SIG-M5 (cell line): Measurements from ENCODE around the gene RGMA.
"Not testable (repeated sequence)": the region's sequence is repeated elsewhere in the genome, so short reads cannot be mapped to it uniquely, and the experiment has no call there.

Experiments
- DNase-seq: peaks from one replicate; lab custom pipeline; 2025; lab: John Stamatoyannopoulos, UW

The RGMA gene

DNA sequence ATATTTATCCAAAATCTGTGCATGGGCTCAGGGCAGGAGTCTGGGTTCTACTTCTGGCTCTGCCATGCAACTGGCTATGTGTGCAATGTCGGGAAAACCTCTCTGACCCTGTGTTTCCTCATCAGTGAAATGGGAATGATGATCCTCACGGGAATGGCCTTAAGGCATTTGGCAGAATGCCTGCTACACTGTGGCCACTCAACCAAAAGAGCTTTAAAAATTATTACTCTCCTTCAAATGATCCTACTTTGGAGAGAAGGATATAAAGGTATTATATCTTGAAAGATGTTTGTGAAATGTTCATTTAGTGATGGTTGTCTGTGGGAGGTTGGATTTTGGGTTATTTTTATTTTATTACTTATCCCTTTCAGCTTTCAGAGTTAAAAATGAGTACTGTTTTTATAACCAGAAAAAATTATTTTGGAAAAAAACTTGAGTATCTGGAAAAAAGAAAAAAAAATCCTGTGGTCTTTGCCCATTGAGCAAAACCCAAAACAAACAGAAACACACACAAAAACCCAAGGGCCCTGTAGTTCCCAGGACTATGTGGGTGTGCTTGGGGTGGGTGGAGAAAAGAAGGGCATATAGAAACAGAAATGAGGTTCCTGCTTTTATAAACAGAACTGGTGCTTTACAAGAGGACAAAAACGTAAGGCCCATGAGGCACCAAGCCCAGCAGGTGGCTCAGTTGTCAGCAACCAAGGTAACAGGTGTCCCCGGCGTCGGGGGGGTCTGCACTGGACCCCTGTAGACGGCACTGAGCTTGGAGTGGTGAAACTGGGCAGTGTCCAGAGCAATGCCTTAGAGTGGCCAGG, 22.0 kb downstream of the RGMA start:
- DNase-seq, result no peak

DNA sequence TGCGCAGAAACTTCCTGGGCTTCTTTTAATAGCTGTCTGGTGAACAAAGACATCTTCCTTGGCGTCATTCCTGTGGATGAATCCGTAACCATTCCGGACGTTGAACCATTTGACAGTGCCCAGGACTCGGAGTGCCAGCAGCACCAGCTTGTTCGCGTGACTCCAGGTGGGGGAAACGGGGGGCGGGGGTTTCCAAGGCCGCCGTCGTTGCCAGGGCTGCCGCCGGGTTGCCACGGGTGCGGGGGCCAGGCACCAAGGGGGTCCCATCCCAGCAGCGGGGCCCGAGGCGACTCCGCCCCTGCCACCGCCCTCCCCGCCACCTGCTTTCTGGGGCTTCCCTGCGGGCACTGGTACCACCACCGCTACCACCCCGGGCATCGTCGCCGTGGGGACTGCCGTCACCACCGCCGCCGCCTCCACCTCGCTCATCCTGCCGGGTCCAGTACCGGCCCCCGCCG, 22.8 kb downstream of the RGMA start:
- no peak for DNase-seq

DNA sequence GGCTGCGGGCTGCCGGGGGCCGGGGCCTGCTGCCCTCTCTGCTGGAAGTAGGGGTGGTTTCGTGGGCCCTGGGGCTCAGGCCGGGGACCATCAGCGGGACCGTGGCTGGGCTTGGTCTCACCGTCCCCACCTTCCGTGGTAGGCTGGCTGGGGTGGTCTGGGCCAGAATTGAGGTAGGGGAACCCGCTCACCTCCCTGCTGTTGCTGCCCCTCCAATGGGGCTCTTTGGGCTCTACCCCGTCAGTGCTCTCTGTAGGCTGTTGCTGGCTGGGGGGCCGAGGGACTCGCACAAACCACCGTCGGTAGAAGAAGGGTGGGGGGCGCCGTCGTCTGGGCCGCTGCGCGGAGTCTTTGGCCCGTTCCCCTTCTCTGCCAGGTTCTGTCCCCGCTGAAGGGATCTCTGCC, 23.4 kb downstream of the RGMA start:
- no peak for DNase-seq

- DNase-seq, result no peak
Observed at GRCh38 chr15:93063796-93064690, 25.0 kb downstream of the RGMA start.

- DNase-seq, result no peak
Observed at GRCh38 chr15:93063262-93063671, 25.7 kb downstream of the RGMA start.

- not testable (repeated sequence) for DNase-seq
Observed at GRCh38 chr15:93062628-93063261, 26.3 kb downstream of the RGMA start.

DNA sequence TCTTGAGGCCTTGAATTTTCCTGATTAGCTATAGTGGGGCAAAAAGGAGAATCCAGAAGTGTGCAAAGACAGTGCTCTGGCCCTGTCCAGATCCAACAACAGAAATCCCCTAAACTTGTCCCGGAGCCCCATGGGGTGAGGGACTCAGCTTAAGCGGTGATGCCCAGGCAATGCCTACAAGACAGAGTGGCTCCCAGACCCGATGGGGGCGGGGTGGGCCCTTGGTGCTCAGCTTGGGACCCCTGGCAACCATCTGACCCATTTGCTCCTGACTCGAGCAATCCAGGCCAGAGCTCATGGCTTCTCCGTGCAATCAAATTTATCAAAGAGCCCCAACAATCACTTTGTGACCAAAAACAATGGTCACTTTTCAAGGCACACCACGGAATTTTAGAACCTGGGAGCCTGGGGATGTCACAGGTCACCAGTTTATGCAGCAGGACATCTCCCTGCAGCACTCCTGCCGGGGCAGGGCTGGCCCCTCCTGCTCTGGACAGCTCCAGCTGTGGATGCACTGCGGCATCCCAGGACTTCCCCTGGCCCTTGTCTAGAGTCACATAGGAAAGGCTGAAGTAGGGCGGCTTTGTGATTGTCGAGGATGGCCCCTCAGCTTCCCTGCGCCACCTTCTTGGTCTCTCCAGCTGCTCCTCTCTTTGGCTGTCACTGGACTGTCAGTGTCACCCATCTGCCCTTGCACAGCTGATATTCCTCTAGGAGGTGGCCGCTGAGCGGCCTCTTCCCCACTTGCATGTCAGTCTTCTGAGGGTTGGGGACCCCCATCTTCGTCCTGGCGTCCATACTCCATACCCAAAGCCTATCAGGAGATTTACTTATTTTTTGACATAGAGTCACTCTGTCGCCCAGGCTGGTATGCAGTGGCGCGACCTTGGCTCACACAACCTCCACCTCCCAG, 28.4 kb downstream of the RGMA start:
- DNase-seq, result no peak

GRCh38 chr15:93059442-93059841, 29.6 kb downstream of the RGMA start:
- no peak for DNase-seq

- DNase-seq, result no peak
Observed at GRCh38 chr15:93058904-93059427, 30.0 kb downstream of the RGMA start.

- no peak for DNase-seq
Observed at GRCh38 chr15:93058128-93058527, 30.9 kb downstream of the RGMA start.

GRCh38 chr15:93057618-93058017, 31.4 kb downstream of the RGMA start:
- DNase-seq, result no peak

DNA sequence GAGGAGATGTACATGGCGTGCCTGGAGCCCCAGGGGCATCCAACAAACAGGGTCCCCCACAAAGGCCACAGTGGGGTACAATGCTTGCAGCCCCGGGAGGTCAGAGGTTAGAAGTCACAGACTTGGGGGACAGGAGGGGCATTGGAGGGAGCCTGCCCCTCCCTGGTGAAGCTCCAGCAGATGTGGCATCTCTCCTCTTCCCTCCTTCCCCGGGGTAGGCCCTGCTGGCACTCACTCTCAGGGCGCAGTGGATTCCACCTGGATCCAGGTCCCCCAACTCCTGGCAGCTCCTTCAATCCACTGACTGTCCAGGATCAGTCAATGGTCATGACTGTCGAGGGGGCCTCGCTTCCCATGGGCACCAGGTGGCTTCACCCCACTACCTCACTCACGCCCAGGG, 32.2 kb downstream of the RGMA start:
- DNase-seq, result no peak

DNA sequence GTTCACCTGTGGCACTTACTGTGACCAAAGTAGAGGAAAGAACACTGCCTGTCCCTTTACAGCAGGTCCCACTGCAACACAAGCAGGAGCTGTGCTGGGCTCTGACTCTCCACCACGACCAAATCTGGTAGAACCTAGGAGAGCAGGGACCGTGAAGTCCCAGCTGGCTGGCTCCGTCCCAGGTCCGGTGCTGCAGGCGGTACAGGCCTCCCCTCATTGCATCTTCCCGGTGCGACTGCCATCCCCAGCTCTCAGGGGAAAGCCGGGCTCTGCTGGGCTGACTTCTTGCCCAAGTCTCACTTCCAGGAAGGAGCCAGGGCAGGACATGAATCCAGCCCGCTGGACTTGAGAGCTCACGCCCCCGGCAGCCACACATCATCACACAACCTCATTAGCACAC, 33.8 kb downstream of the RGMA start:
- DNase-seq, result no peak

DNA sequence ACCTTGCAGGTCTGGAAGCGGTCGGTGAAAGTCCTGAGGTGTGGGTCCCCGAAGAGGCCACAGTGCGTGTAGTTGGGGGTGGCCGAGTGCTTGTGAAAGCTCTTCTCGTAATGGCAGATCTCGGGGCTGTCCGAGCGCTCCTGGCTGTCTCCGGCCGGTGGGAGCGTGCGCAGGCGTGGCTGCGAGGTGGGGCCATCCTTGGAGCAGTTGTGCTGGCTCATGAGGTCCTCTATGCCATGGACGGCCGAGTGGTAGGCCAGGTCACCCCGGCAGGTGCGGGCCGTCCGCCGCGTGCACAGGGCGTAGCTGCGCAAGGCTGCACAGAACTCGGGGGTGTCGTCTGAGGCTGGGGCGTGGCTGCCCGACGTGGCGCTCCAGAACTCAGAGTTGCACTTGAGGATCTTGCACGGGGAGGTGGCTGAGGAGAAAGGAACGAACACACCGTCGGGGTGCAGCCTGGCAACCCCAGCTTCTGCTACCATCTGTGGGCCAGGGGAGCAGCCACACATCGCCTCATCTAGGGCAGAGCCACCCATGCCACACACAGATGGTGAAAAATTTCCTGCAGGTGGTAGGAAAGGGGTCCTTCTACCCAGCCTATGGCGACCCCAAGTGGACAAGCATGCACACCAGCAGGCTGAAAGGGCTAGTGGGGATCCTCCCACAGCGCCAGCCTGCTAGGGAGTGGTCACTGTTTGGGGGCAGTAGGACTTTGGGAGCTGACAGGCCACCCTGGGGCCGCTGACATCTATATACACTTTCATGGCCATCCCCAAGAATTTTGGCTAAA, 36.7 kb downstream of the RGMA start:
- no peak for DNase-seq

- DNase-seq, result no peak
Observed at GRCh38 chr15:93051236-93052089, 37.5 kb downstream of the RGMA start.

GRCh38 chr15:93050648-93051047, 38.4 kb downstream of the RGMA start:
- no peak for DNase-seq

DNA sequence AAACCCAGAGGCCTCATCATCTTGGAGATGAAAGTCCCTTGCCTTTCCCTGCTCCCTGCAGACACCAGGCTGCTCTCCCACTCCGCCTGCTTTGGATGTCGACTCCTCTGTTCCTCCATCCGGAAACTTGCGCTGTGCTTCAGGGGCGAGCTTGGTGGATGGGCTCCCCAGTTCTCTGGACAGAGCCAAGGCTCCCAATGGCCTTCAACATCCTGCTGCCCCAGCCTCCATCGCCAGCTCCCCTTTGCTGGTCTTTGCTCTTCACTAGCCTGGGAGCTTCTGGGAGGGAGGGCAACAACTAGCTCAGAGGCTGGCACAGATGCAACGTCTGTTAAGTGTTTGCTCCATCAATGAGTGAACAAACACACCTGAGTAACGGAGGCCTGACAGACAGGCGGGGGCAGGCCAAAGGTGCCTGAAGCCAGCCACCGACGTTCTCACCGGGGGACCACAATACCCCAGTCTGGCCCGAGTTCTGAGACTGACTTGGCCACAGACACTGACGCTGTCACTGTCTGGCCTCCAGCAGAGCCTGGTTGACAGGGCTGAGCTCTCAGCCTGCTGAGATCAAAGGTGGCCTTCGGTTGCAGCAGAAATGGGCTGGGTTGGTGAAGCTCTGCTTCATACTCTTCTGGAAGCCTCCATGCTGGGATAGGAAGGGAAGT, 39.0 kb downstream of the RGMA start:
- DNase-seq, result no peak

DNA sequence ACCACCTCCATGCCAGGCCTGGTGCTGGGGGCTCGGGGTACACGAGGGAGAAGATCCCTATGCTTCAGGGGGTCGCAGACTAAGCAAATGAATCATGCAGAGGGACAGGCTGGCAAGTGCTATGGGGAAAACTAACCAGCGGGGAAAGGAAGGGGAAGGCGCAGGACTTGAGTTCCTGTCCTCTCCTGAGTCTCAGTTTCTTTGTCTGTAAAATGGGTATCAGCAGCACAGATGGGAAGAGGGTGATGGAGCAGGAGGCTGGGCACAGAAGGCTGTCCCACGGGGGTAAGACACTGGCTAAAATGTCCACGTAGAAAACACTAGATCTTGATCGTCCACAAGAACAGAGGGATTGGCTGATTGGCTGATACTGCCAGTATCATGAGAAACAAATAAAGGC, 39.8 kb downstream of the RGMA start:
- DNase-seq, result no peak

DNA sequence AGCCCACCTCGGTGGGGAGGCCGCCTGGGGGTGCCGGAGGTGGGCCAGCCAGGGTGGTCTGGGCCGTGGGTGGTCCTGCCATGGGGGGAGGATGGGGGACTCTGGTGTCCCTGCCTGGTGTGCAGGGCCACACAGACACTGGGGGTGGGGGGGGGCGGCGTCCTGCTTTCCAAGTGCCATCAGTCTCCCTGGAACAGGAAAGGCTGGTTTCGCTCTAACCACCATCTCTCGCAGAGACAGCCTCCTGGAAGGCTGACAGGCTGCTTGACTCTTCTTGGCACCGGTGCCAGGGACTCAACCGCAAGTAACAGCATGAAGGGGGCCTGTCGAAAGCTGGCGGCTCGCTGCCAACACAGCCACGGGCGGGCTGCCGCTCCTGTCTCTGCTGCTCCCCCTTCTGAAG, 40.3 kb downstream of the RGMA start:
- DNase-seq, result no peak
